ENCODE data around the gene TMEM132C.

TMEM132C gene

GRCh38 chr12:128288357-128288756 is 21.4 kb downstream of the TMEM132C start:
- in situ Hi-C loops (cut with HindIII; ENCODE audit: low sequenced_read_pairs), result no loop called here

GRCh38 chr12:128288896-128289295 is 21.9 kb downstream of the TMEM132C start:
- in situ Hi-C loops (cut with HindIII; ENCODE audit: low sequenced_read_pairs), result no loop called here

- in situ Hi-C loops (cut with HindIII; ENCODE audit: low sequenced_read_pairs), result no loop called here
These were observed 24.0 kb downstream of the TMEM132C start for GRCh38 chr12:128290938-128291337.

GRCh38 chr12:128298091-128298748 is 31.2 kb downstream of the TMEM132C start:
- in situ Hi-C loops (cut with HindIII; ENCODE audit: low sequenced_read_pairs), result no loop called here

GRCh38 chr12:128305336-128305892 is 38.4 kb downstream of the TMEM132C start:
- in situ Hi-C loops (cut with HindIII; ENCODE audit: low sequenced_read_pairs), result no loop called here

GRCh38 chr12:128307791-128308190 is 40.8 kb downstream of the TMEM132C start:
- in situ Hi-C loops (cut with HindIII; ENCODE audit: low sequenced_read_pairs), result no loop called here

- in situ Hi-C loops (cut with HindIII; ENCODE audit: low sequenced_read_pairs), result no loop called here
These were observed 45.7 kb downstream of the TMEM132C start for GRCh38 chr12:128312661-128313060.

- in situ Hi-C loops (cut with HindIII; ENCODE audit: low sequenced_read_pairs), result no loop called here
These were observed 47.0 kb downstream of the TMEM132C start for GRCh38 chr12:128313931-128314330.

- in situ Hi-C loops (cut with HindIII; ENCODE audit: low sequenced_read_pairs), result no loop called here
These were observed 47.6 kb downstream of the TMEM132C start for GRCh38 chr12:128314611-128315010.

GRCh38 chr12:128316078-128316477 is 49.1 kb downstream of the TMEM132C start:
- in situ Hi-C loops (cut with HindIII; ENCODE audit: low sequenced_read_pairs), result no loop called here

- in situ Hi-C loops (cut with HindIII; ENCODE audit: low sequenced_read_pairs), result no loop called here
These were observed 50.1 kb downstream of the TMEM132C start for GRCh38 chr12:128316973-128317526.

- in situ Hi-C loops (cut with HindIII; ENCODE audit: low sequenced_read_pairs), result no loop called here
These were observed 51.4 kb downstream of the TMEM132C start for GRCh38 chr12:128318341-128318740.

- in situ Hi-C loops (cut with HindIII; ENCODE audit: low sequenced_read_pairs), result no loop called here
These were observed 52.0 kb downstream of the TMEM132C start for GRCh38 chr12:128318946-128319345.

GRCh38 chr12:128322341-128322740 is 55.4 kb downstream of the TMEM132C start:
- in situ Hi-C loops (cut with HindIII; ENCODE audit: low sequenced_read_pairs), result no loop called here

GRCh38 chr12:128323145-128323920 is 56.4 kb downstream of the TMEM132C start:
- in situ Hi-C loops (cut with HindIII; ENCODE audit: low sequenced_read_pairs), result no loop called here

GRCh38 chr12:128325646-128326045 is 58.7 kb downstream of the TMEM132C start:
- in situ Hi-C loops (cut with HindIII; ENCODE audit: low sequenced_read_pairs), result no loop called here

- in situ Hi-C loops (cut with HindIII; ENCODE audit: low sequenced_read_pairs), result no loop called here
These were observed 59.4 kb downstream of the TMEM132C start for GRCh38 chr12:128326406-128326805.

- in situ Hi-C loops (cut with HindIII; ENCODE audit: low sequenced_read_pairs), result no loop called here
These were observed 62.0 kb downstream of the TMEM132C start for GRCh38 chr12:128328961-128329360.

- in situ Hi-C loops (cut with HindIII; ENCODE audit: low sequenced_read_pairs), result no loop called here
These were observed 69.5 kb downstream of the TMEM132C start for GRCh38 chr12:128336204-128337070.

GRCh38 chr12:128337071-128337345 is 70.0 kb downstream of the TMEM132C start:
- in situ Hi-C loops (cut with HindIII; ENCODE audit: low sequenced_read_pairs), result no loop called here
